Right lung (tissue), 5 donors: ENCODE measurements around the gene CAAP1. TPM values are rescaled to one million over a fixed set of nuclear protein-coding genes. Genes with fewer than 3 reads are reported as not detected.
"Not testable (repeated sequence)": the region's sequence is repeated elsewhere in the genome, so short reads cannot be mapped to it uniquely, and the experiment has no call there.

Source experiments
- DNase-seq, 2 donors: peaks; one replicate each; pipeline ENCODE4 v3.0.0-alpha.2; 2013
- polyA plus RNA-seq, 5 donors: library from polyadenylated mRNA; unstranded; fragments of 120-200 nt; gene quantifications; one replicate each; pipeline versions ENCODE4 v1.2.1 to v1.2.3, GENCODE V29; 2013; ENCODE audit warnings: inconsistent platforms in 1 of 5, low replicate concordance in 1 of 5; ENCODE audit not compliant: insufficient read length in 5 of 5, insufficient read depth in 1 of 5

The CAAP1 gene
- polyA plus RNA-seq, 5 donors = 26.2 to 35.4 (median 31.6) TPM

DNA sequence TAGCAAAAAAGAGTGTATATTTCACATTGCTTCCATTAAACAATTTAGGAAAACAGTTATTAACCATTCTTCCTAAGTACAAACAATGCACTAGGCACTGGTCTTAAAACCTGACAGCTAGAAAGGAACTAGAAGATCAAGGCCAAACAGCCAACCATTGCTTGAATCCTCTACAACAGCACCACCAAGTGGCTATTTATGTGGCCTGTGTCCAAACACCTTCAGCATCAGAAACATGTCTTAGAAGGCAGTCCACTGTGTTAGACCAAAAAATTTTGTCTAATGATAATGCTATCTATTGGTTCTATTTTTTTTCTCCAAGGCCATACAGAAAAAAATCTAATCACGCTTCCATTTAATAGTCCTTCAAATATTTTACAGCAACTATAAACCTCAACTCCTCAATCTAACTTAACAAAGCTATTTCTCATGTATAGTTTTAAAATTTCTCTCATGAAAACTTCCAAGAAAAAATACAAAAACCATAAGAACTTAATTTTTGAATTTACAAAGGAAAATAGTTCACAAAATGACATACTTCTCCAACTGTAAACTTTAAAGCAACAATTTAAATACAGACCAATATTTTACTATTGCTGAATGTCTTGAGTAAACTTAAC, 36.1 kb downstream of the CAAP1 start:
- no peak for DNase-seq

- no peak for DNase-seq
These were observed 41.6 kb downstream of the CAAP1 start for GRCh38 chr9:26850995-26851394.

DNA sequence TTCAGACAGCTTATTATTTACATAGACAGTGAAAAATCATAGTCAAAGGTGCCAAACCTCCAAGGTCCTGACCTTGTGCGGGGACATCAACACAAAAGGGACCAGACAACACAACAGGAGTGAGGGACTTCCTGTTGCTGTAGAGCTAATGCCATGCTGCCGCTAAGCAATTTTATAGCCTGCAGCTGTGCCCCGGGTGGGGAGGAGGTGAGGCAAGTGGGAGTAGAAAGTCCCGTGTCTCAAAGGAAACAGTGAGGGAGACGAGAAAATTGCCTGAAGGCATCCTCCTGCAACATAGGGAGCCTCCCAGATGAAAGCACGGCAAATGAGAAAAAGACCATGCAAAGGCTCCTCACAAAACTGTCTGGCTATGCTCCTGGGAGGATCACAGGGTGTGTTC, 58.8 kb downstream of the CAAP1 start:
- no peak for DNase-seq

DNA sequence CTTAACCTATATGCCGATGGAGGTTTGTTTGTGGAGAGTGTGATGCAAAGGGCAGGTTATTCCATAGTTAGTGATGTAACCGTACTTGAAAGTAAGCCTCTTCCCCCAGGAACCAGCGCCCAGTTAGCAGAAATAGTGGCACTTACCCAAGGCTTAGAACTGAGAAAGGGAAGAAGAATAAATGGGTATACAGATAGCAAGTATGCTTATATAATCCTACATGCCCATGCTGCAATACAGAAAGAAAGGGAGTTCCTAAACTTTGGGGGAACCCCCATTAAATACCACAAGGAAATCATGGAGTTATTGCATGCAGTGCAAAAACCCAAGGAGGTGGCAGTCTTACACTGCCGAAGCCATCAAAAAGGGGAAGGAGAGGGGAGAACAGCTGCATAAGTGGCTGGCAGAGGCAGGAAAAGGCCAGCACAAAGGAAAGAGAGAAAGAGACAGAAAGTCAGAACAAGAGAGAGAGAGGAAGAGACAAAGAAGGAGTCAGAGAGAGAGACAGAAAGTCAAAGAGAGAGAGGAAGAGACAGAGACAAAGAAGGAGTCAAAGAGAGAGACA, 64.1 kb downstream of the CAAP1 start:
- not testable (repeated sequence) for DNase-seq

DNA sequence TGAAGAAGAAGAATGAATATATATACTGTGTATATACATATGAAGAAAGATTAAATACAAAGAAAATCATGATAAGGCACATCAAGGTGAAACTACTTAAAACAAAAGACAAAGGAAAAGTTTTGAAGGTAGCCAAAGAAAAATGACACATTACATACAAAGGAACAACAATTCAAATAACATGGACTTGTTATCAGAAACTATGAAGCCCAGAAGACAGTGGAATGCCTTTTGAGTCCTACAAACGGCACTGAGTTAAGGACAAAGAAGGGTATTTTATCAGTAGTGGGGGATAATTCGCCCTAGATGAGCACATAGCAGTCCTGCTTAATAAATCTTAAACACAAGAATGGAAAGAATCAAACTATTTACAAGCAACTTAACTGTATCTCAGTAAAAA, 77.8 kb downstream of the CAAP1 start:
- DNase-seq = no peak

DNA sequence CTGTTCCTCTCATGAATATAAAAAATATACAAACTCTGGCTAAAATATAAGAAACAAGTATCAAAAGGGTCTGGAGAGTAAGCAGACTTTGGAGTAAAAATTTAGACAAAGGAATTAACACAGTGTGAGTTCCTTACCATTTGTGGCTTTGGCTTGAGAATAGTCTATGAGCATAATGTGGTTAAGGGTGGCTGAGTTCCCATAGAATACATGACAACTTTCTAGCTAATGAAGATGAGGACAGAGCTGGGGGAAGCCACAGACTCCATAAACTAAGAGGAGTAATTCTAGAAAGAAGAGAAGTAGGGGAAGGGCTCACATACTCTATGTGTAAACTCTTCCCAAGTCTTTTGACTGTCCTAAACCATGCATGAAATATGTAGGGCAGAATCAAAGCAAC, 79.4 kb downstream of the CAAP1 start:
- DNase-seq = no peak

GRCh38 chr9:26812217-26812616, 80.4 kb downstream of the CAAP1 start:
- DNase-seq = no peak

GRCh38 chr9:26811106-26811505, 81.5 kb downstream of the CAAP1 start:
- DNase-seq = no peak

- DNase-seq = no peak
These were observed 82.8 kb downstream of the CAAP1 start for GRCh38 chr9:26809795-26810194.

- DNase-seq = no peak
These were observed 85.4 kb downstream of the CAAP1 start for GRCh38 chr9:26807161-26807560.

DNA sequence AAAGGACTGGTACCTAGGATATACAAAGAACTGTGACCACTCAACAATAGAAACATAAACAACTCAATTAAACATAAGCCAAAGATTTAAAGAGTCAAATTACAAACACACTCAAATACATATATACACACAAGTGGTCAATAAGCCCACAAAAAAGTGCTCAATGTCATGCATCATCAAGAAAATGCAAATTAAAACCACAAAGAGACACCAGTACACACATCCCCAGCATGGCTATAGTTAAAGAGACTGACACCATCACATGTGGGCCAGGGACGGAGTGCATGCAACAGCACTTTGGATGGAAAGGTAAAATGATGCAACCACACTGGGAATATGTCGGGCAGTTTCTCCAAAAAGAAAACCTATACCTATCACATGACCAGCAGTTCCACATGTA, 89.7 kb downstream of the CAAP1 start:
- DNase-seq = no peak

DNA sequence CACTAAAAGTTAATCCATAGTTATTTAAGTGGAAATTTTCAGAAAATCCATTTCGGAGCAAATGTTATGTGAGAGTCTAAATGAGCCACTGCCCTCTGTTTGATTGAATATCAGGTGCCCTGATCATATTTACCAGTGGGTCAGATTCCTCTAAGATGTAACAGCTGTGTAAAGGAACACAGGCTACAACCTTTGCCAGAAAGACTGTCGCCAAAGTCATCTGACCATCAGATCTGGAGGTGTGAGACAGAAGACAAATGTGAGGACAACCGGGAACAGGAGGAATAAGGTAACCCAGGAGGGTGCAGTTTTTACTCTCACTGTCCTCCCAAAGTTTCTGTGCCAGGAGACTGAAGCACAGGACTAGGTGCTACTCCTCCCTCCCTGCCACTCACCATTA, 90.8 kb downstream of the CAAP1 start:
- no peak for DNase-seq

DNA sequence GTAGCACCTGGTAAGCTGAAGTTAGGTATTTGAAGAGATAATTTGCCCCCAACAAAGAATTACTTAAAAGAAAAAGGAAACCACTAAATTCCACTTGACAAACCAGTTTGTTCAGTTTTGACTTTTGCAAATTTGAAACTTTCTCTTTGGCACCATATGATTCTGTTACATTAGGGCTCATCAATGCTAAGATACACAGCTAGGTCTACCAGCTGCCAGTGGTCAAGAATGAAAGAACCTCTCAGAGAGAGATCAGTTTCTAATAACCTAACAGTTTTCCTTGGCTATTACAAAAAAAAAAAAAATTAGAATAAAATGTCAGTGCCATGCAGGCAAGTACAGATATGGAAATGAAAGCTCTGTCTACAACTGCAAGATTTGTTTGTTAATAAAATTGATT, 92.3 kb downstream of the CAAP1 start:
- DNase-seq = no peak

GRCh38 chr9:26791274-26791673, 101.3 kb downstream of the CAAP1 start:
- DNase-seq = no peak

Other genes with a start within 250 kb of the CAAP1 start
- gene PLAA, start 54.4 kb upstream of the CAAP1 start, polyA plus RNA-seq = 10 to 100 TPM; 24.2 to 38.5 (median 33.8) TPM
- 10 to 100 TPM; 22.6 to 36.0 (median 35.5) TPM for gene IFT74, start 63.6 kb upstream of the CAAP1 start, polyA plus RNA-seq
- under 1 TPM; 0.15 to 0.81 (median 0.26) TPM for gene LRRC19, start 112.9 kb upstream of the CAAP1 start, polyA plus RNA-seq
- gene TEK, start 216.4 kb upstream of the CAAP1 start, polyA plus RNA-seq = 10 to 100 TPM; 33.0 to 55.7 (median 52.6) TPM